NCI-H2196 (cell line): Measurements from ENCODE around the gene RCN1.

ENCODE experiments used
- DNase-seq: peaks from one replicate; lab custom pipeline; 2025; ENCODE audit not compliant: unreplicated experiment; lab: John Stamatoyannopoulos, UW

The RCN1 gene

DNA sequence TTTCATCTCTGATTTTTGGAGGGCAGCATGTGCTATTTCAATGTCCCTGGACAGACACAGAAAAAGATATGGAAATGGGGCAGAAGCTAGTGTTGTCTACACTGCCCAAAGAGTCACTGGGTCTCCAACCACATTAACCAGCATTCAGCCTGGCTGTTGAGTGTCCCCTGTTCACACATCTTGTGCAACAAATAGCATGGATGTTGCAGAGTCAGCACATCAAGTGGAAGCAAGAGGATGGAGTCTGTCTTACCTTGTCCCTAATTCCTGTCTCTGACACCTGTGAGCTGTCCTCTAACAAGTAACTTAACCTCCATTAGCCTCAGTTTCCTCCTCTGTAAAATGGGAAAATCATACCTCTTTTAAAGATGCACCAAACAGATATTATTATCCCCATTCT lies 60.2 kb downstream of the RCN1 start:
- no peak for DNase-seq

- DNase-seq, result no peak
Observed at GRCh38 chr11:32152216-32152615, 61.3 kb downstream of the RCN1 start.

GRCh38 chr11:32152821-32153220 lies 61.9 kb downstream of the RCN1 start:
- no peak for DNase-seq

GRCh38 chr11:32153747-32154146 lies 62.9 kb downstream of the RCN1 start:
- no peak for DNase-seq

GRCh38 chr11:32154275-32154674 lies 63.4 kb downstream of the RCN1 start:
- DNase-seq, result no peak
